GM18858 (cell line): ENCODE data around the gene CTNNBL1.

Source experiments
- ATAC-seq: cut with Tn5 transposase; IDR thresholded peaks from one replicate; pipeline ENCODE4 v1.9.1; 2021; ENCODE audit not compliant: unreplicated experiment

Gene CTNNBL1

GRCh38 chr20:37875460-37876175 is 181.8 kb downstream of the CTNNBL1 start:
- no peak for ATAC-seq

- ATAC-seq = no peak
Observed at GRCh38 chr20:37876863-37877262, 183.0 kb downstream of the CTNNBL1 start.

- ATAC-seq = no peak
Observed at GRCh38 chr20:37877832-37878772, 184.3 kb downstream of the CTNNBL1 start.

GRCh38 chr20:37878835-37879599 is 185.2 kb downstream of the CTNNBL1 start:
- no peak for ATAC-seq

GRCh38 chr20:37879843-37880242 is 186.0 kb downstream of the CTNNBL1 start:
- no peak for ATAC-seq

- ATAC-seq = no peak
Observed at GRCh38 chr20:37880726-37881591, 187.1 kb downstream of the CTNNBL1 start.

- ATAC-seq = no peak
Observed at GRCh38 chr20:37881601-37882343, 187.9 kb downstream of the CTNNBL1 start.

GRCh38 chr20:37882961-37883712 is 189.3 kb downstream of the CTNNBL1 start:
- no peak for ATAC-seq

GRCh38 chr20:37885042-37885441 is 191.2 kb downstream of the CTNNBL1 start:
- ATAC-seq = no peak

- no peak for ATAC-seq
Observed at GRCh38 chr20:37885593-37886503, 192.0 kb downstream of the CTNNBL1 start.

GRCh38 chr20:37886851-37887297 is 193.0 kb downstream of the CTNNBL1 start:
- no peak for ATAC-seq

- no peak for ATAC-seq
Observed at GRCh38 chr20:37888641-37889040, 194.8 kb downstream of the CTNNBL1 start.

GRCh38 chr20:37890108-37890507 is 196.3 kb downstream of the CTNNBL1 start:
- no peak for ATAC-seq

- no peak for ATAC-seq
Observed at GRCh38 chr20:37890643-37891042, 196.8 kb downstream of the CTNNBL1 start.

GRCh38 chr20:37892001-37892400 is 198.2 kb downstream of the CTNNBL1 start:
- ATAC-seq = no peak

GRCh38 chr20:37893566-37894241 is 199.9 kb downstream of the CTNNBL1 start:
- ATAC-seq = no peak

GRCh38 chr20:37894454-37894853 is 200.6 kb downstream of the CTNNBL1 start:
- ATAC-seq = no peak
